ENCODE results near the gene TMEM94. TPM values are rescaled to one million over a fixed set of nuclear protein-coding genes. Genes with fewer than 3 reads are reported as not detected.
"Not testable (repeated sequence)": the region's sequence is repeated elsewhere in the genome, so short reads cannot be mapped to it uniquely, and the experiment has no call there.

TMEM94 gene
- total RNA-seq, 4 donors from 2014 or later = 31.0 to 50.3 (median 42.8) TPM

DNA sequence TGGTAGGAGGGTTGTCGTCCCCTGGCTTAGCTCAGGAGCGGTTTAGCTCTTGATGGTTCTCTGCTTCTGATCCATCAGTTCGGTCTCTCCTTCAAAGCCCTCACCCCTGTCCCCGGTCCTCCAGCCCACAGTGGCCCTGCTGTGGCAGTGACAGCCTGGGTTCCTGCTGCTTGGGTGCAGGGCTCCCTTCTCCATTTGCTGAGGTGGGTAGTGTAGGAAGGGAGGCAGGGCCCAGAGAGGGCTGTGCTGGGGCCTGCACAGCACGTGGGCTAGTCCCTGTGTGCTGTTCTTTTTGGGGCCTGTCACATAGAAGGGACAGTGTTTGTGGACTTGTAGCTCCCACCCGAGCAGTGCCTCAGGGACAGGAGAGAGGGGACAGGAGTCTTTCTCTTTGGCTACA is 18.3 kb downstream of the TMEM94 start:
- peak overlapping the region in 3 of 4 donors; percentile 65 to 75 (median 74) for H3K27ac ChIP-seq
- TF ChIP-seq POLR2AphosphoS5 (IDR thresholded peaks at IDR 0.05) (no peak), EP300 (IDR thresholded peaks at IDR 0.05) (no peak)
- H3K4me3 ChIP-seq = no peak overlapping the region
- H3K27me3 ChIP-seq = no peaks in the 10 kb centered on the region
- H3K4me1 ChIP-seq = peaks cover 3 to 64% (median 31%) of the 10 kb centered on the region in 3 donors
- no peaks in the 10 kb centered on the region for H3K9me3 ChIP-seq
- 91 to 100% methylated on average over 3 to 4 of the region's 6 CpGs for WGBS, 2 donors (ENCODE audit: low coverage in 1 of 2)
- no peak for ATAC-seq
- H3K36me3 ChIP-seq = peaks cover 0 to 21% of the 10 kb centered on the region in 2 donors

DNA sequence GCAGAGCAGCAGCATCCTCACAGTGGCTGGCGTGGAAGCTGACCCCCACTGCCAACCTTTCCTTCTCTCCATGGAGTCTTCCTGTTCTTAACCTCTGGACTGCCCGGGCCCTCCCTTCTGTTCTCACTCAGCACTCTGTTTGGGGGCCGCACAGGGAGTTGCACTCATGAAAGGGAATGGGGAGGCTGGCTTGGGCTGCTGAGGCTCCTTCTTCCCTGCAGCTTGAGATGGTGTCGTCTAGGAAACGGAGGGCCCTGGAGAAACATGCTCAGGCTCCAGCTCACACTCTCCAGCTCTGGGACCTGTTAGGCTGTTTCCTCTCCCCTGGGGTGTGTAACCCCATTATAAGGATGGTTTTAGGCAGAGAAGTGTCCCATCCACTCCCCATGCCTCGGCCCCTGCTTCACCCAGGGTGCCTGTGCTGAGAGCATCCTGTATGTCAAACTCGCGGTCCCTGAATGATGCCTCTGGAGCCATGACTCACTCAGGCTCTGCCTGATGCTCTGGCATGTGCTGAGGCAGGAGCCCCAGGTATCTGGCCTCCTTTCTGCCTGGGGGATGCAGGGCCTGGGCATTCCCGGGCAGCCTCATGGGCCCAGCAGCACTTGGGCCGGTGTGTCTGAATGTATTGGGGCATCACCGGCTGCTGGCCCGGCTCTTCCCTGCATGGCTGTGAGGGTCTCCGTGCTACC is 18.9 kb downstream of the TMEM94 start:
- Histone ChIP-seq H3K27me3 (no peaks in the 10 kb centered on the region), H3K4me1 (peaks cover 3 to 66% (median 31%) of the 10 kb centered on the region in 3 donors), H3K36me3 (peaks cover 0 to 21% of the 10 kb centered on the region in 2 donors), H3K9me3 (no peaks in the 10 kb centered on the region), H3K4me3 (no peak overlapping the region), H3K27ac (peak overlapping the region in 3 of 4 donors; percentile 65 to 75 (median 74))
- WGBS, 2 donors (ENCODE audit: low coverage in 1 of 2) = no CpG with 5 or more reads among the region's 13 CpGs
- TF ChIP-seq, protein P1, sequence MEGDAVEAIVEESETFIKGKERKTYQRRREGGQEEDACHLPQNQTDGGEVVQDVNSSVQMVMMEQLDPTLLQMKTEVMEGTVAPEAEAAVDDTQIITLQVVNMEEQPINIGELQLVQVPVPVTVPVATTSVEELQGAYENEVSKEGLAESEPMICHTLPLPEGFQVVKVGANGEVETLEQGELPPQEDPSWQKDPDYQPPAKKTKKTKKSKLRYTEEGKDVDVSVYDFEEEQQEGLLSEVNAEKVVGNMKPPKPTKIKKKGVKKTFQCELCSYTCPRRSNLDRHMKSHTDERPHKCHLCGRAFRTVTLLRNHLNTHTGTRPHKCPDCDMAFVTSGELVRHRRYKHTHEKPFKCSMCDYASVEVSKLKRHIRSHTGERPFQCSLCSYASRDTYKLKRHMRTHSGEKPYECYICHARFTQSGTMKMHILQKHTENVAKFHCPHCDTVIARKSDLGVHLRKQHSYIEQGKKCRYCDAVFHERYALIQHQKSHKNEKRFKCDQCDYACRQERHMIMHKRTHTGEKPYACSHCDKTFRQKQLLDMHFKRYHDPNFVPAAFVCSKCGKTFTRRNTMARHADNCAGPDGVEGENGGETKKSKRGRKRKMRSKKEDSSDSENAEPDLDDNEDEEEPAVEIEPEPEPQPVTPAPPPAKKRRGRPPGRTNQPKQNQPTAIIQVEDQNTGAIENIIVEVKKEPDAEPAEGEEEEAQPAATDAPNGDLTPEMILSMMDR (IDR thresholded peaks at IDR 0.05) = no peak
- no peak for TF ChIP-seq POLR2AphosphoS5 (IDR thresholded peaks at IDR 0.05)
- no peak for TF ChIP-seq POLR2A (IDR thresholded peaks at IDR 0.05)
- no peak for TF ChIP-seq EP300 (IDR thresholded peaks at IDR 0.05)
- ATAC-seq = no peak

DNA sequence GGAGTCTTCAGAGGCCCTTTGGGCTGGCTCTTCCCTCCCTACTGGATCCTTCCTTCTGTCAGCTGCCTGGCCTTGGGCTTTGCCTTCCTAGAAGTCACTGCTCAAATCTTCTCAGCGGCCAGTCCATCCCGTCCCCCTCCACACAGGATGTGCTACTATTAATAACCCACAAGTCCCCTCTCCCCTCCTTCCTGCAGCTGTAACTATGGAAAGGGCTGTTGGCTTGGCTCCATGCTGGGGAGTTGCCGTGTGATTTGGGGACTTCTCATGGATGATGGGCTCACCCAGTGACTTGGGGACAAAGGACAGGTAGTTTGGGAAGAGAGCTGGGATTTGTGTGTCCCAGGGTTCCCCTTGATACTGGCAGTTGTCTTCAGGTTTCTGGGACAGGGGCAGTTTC is 19.4 kb downstream of the TMEM94 start:
- H3K4me1 ChIP-seq = peaks cover 3 to 72% (median 31%) of the 10 kb centered on the region in 3 donors
- peak overlapping the region in 3 of 4 donors; percentile 65 to 75 (median 74) for H3K27ac ChIP-seq
- H3K36me3 ChIP-seq = peaks cover 0 to 21% of the 10 kb centered on the region in 2 donors
- peak overlapping the region in 1 of 2 donors; percentile 8 for H3K4me3 ChIP-seq
- TF ChIP-seq POLR2A (IDR thresholded peaks at IDR 0.05) = no peak
- no peak for TF ChIP-seq POLR2AphosphoS5 (IDR thresholded peaks at IDR 0.05)
- TF ChIP-seq, protein P1 (IDR thresholded peaks at IDR 0.05) = no peak
- no peak for TF ChIP-seq EP300 (IDR thresholded peaks at IDR 0.05)
- H3K9me3 ChIP-seq = no peaks in the 10 kb centered on the region
- WGBS, 2 donors (ENCODE audit: low coverage in 1 of 2) = 25% methylated on average over 2 of the region's 3 CpGs; no CpG with 5 or more reads in 1 of the 2 donors
- H3K27me3 ChIP-seq = no peaks in the 10 kb centered on the region
- no peak for ATAC-seq

DNA sequence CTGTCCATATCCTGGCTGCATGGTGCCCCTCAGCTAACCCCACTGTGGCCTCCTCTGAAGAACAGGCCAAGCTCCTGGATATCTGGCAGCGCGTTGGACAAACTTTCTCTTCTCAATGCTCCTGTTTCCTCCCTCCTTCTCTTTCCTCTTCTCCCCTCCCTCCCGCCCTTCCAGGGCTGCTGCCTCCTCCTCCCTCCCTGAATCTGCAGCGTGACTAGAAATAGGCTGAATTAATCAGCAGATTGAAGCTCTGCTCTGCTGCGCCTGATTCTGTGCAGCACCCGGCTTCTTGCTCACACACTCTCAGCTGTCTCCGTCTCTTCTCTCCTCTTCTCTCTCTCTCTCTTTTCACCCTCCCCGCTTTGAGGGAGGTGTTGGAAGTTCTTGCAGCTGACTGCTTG is 19.8 kb downstream of the TMEM94 start:
- Histone ChIP-seq H3K4me3 (peak overlapping the region in 1 of 2 donors; percentile 8), H3K4me1 (peaks cover 3 to 76% (median 31%) of the 10 kb centered on the region in 3 donors), H3K27ac (peak overlapping the region in 3 of 4 donors; percentile 65 to 75 (median 74)), H3K9me3 (no peaks in the 10 kb centered on the region), H3K27me3 (no peaks in the 10 kb centered on the region), H3K36me3 (peaks cover 0 to 21% of the 10 kb centered on the region in 2 donors)
- peak; percentile 62 for ATAC-seq
- TF ChIP-seq POLR2A (IDR thresholded peaks at IDR 0.05) = no peak
- no peak for TF ChIP-seq POLR2AphosphoS5 (IDR thresholded peaks at IDR 0.05)
- no peak for TF ChIP-seq EP300 (IDR thresholded peaks at IDR 0.05)
- TF ChIP-seq, protein P1 (IDR thresholded peaks at IDR 0.05) = no peak
- WGBS, 2 donors (ENCODE audit: low coverage in 1 of 2) = 0 to 11% methylated on average over 7 of the region's 8 CpGs

DNA sequence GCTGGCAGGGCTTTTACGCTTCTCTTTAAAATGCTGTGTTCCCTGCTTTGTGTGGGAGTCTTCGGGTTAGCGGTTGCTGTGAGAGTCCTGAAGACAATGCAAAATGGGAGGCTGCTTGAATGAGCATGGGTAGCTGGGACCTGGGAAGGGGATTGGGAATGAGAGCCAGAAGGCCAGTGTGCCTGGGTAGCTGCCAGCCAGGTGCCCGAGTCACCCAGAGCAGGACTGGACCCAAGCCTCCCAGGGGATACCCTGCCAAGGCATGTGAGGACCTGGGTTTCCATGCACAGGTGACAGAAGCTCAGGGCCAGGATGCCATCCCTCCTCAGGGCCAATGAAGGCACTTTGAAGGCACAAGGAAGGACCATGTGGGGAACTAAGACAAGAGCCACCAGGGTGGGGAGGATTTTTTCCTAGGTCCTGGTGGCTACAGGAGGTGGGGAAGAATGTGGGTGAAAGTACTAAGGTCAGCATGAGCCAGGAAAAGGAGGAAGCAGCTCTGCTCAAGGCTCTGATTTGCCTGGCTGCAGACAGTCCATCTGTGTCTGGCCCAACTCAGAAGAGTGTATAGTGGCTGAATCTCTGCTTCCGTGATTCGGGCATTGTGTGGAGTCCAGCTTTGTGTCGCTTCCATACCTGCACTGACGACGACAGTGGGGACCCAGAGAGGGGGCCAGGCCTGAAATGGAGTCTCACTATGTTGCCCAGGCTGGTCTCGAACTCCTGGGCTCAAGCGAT is 20.5 kb downstream of the TMEM94 start:
- H3K27me3 ChIP-seq = no peaks in the 10 kb centered on the region
- WGBS, 2 donors (ENCODE audit: low coverage in 1 of 2) = 31 to 87% methylated on average over 3 of the region's 11 CpGs
- no peak for ATAC-seq
- TF ChIP-seq POLR2AphosphoS5 (IDR thresholded peaks at IDR 0.05) = no peak
- TF ChIP-seq, protein P1 (IDR thresholded peaks at IDR 0.05) = no peak
- no peak for TF ChIP-seq POLR2A (IDR thresholded peaks at IDR 0.05)
- TF ChIP-seq EP300 (IDR thresholded peaks at IDR 0.05) = no peak
- peaks cover 3 to 82% (median 31%) of the 10 kb centered on the region in 3 donors for H3K4me1 ChIP-seq
- peak overlapping the region in 1 of 2 donors; percentile 8 for H3K4me3 ChIP-seq
- peaks cover 0 to 17% of the 10 kb centered on the region in 2 donors for H3K36me3 ChIP-seq
- no peaks in the 10 kb centered on the region for H3K9me3 ChIP-seq
- peak overlapping the region; percentile 1 to 75 (median 70) for H3K27ac ChIP-seq

DNA sequence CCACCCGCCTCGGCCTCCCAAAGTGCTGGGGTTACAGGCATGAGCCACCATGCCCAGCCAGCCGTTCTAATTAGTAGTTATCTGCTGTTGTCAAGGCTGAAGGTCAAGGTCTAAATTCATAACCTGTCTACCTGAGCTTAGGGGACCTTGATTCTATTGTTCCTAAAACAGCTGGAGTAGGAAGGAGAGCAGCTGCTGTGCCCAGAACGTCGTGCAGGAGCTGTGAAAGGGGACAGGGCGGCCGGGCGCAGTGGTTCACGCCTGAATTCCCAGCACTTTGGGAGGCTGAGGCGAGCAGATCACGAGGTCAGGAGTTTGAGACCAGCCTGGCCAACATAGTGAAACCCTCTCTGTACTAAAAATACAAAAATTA is 21.0 kb downstream of the TMEM94 start:
- H3K27ac ChIP-seq = peak overlapping the region in 3 of 4 donors; percentile 65 to 75 (median 74)
- H3K9me3 ChIP-seq, H3K27me3 ChIP-seq, ATAC-seq, H3K4me3 ChIP-seq: not testable (repeated sequence)
- peaks cover 3 to 82% (median 31%) of the 10 kb centered on the region in 3 donors for H3K4me1 ChIP-seq
- WGBS, 2 donors (ENCODE audit: low coverage in 1 of 2) = 53 to 80% methylated on average over 1 to 3 of the region's 11 CpGs
- peaks cover 0 to 12% of the 10 kb centered on the region in 2 donors for H3K36me3 ChIP-seq

All from gastroesophageal sphincter (tissue), 4 donors.